GM23248 (cell line): Measurements from ENCODE around the gene ZNF592.

ENCODE experiments used
- EZH2 ChIP-seq: fragments of 200-600 bp; sonication (generic); IDR thresholded peaks from 2 replicates; pipeline ENCODE4 v1.6.1; 2018; ENCODE audit warnings: antibody characterized with exemption, mild to moderate bottlenecking; ENCODE audit not compliant: insufficient read depth, poor library complexity, severe bottlenecking
- EZH2phosphoT487 ChIP-seq: fragments of 200-600 bp; sonication (generic); IDR thresholded peaks from 2 replicates; pipeline ENCODE4 v1.6.1; 2018; ENCODE audit warnings: antibody characterized with exemption, moderate library complexity, mild to moderate bottlenecking, low read depth; ENCODE audit not compliant: insufficient read depth

DNA sequence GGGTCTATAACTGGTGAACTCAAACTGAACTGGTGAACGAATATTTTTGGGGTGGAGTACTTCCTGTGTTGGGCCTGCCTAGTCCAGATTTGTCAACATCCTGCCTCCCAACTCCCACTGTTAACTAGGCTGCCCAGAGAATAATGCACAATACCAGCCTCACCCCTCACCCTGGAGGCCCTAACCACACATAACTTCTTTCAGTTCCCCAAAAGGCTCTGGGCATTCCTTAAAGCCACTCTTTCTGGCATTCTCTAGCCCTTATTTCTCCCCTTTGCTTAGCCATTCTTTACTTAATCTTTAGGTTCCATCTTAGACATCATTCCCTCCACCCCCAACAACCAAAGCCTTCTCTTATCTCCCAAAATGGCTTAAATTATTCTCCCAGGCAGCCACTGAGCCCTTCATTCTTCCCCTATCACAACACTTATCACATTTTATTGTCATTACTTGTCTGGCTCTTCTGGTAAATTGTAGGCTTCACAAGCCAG, 23.3 kb upstream of the ZNF592 start:
- TF ChIP-seq EZH2phosphoT487 (no peak), EZH2 (no peak)
